ENCODE measurements around the gene DMD. TPM values are rescaled to one million over a fixed set of nuclear protein-coding genes. Genes with fewer than 3 reads are reported as not detected.

Gene DMD
- total RNA-seq, 1 donor from 2014 or later = 22.9 TPM

- ChIA-PET POLR2A (no interaction called here), CTCF (no interaction called here)
- intact Hi-C loops (cut with micrococcal nuclease) = no loop called here
- H3K27me3 Mint-ChIP-seq = no peaks in the 10 kb centered on the region
- H3K27ac Mint-ChIP-seq = no peak overlapping the region
- no peak for ATAC-seq (ENCODE audit: low read depth)
- DNase-seq = no peak
- H3K36me3 Mint-ChIP-seq (ENCODE audit: low read depth) = no peaks in the 10 kb centered on the region
- H3K4me1 Mint-ChIP-seq = no peaks in the 10 kb centered on the region
- no peak overlapping the region for H3K4me3 Mint-ChIP-seq
- no peaks in the 10 kb centered on the region for H3K9me3 Mint-ChIP-seq
- TF ChIP-seq CTCF (IDR thresholded peaks at IDR 0.05) = no peak
These were observed 32.7 kb downstream of the DMD start for GRCh38 chrX:33178690-33179089.

- ChIA-PET POLR2A (no interaction called here), CTCF (no interaction called here)
- intact Hi-C loops (cut with micrococcal nuclease) = no loop called here
- no peaks in the 10 kb centered on the region for H3K36me3 Mint-ChIP-seq (ENCODE audit: low read depth)
- H3K4me1 Mint-ChIP-seq = no peaks in the 10 kb centered on the region
- no peak overlapping the region for H3K27ac Mint-ChIP-seq
- H3K4me3 Mint-ChIP-seq = no peak overlapping the region
- TF ChIP-seq CTCF (IDR thresholded peaks at IDR 0.05) = no peak
- H3K9me3 Mint-ChIP-seq = no peaks in the 10 kb centered on the region
- DNase-seq = no peak
- no peak for ATAC-seq (ENCODE audit: low read depth)
- no peaks in the 10 kb centered on the region for H3K27me3 Mint-ChIP-seq
These were observed 33.1 kb downstream of the DMD start for GRCh38 chrX:33178218-33178617.

GRCh38 chrX:33175201-33175600 is 36.1 kb downstream of the DMD start:
- Mint-ChIP-seq H3K27me3 (no peaks in the 10 kb centered on the region), H3K27ac (no peak overlapping the region), H3K36me3 (ENCODE audit: low read depth) (no peaks in the 10 kb centered on the region), H3K9me3 (peaks cover 2% of the 10 kb centered on the region), H3K4me3 (no peak overlapping the region), H3K4me1 (no peaks in the 10 kb centered on the region)
- ChIA-PET CTCF (no interaction called here), POLR2A (no interaction called here)
- TF ChIP-seq CTCF (IDR thresholded peaks at IDR 0.05) = no peak
- intact Hi-C loops (cut with micrococcal nuclease) = no loop called here
- no peak for DNase-seq
- ATAC-seq (ENCODE audit: low read depth) = no peak

- intact Hi-C loops (cut with micrococcal nuclease) = no loop called here
- Mint-ChIP-seq H3K36me3 (ENCODE audit: low read depth) (no peaks in the 10 kb centered on the region), H3K27me3 (no peaks in the 10 kb centered on the region), H3K4me3 (no peak overlapping the region), H3K27ac (no peak overlapping the region), H3K4me1 (no peaks in the 10 kb centered on the region), H3K9me3 (peaks cover 2% of the 10 kb centered on the region)
- ChIA-PET POLR2A (no interaction called here), CTCF (no interaction called here)
- DNase-seq (no peak), ATAC-seq (ENCODE audit: low read depth) (no peak)
- TF ChIP-seq CTCF (IDR thresholded peaks at IDR 0.05) = no peak
These were observed 40.3 kb downstream of the DMD start for GRCh38 chrX:33171041-33171440.

GRCh38 chrX:33161829-33162228 is 49.5 kb downstream of the DMD start:
- CTCF ChIA-PET = no interaction called here
- no peaks in the 10 kb centered on the region for H3K27me3 Mint-ChIP-seq
- DNase-seq (no peak), ATAC-seq (ENCODE audit: low read depth) (no peak)
- H3K36me3 Mint-ChIP-seq (ENCODE audit: low read depth) = no peaks in the 10 kb centered on the region
- intact Hi-C loops (cut with micrococcal nuclease) = no loop called here
- H3K9me3 Mint-ChIP-seq = no peaks in the 10 kb centered on the region
- TF ChIP-seq CTCF (IDR thresholded peaks at IDR 0.05) = no peak
- H3K27ac Mint-ChIP-seq = no peak overlapping the region
- POLR2A ChIA-PET = no interaction called here
- no peaks in the 10 kb centered on the region for H3K4me1 Mint-ChIP-seq
- no peak overlapping the region for H3K4me3 Mint-ChIP-seq
